DOHH2 (cell line): ENCODE results near the gene ANO10.

Experiments used
- H3F3A ChIP-seq: fragments of 200-600 bp; sonication (generic), shearing (Covaris generic); 2 replicates; pipeline ENCODE4 v1.6.0; 2016; ENCODE audit warnings: antibody characterized with exemption, mild to moderate bottlenecking; ENCODE audit not compliant: control insufficient read depth, insufficient read depth
- H3K27ac ChIP-seq: fragments of 200-600 bp; sonication (generic); 2 replicates; pipeline ENCODE4 v1.5.1; 2014; ENCODE audit warnings: low read depth, mild to moderate bottlenecking, low read length, moderate library complexity
- H3K27me3 ChIP-seq: fragments of 200-600 bp; sonication (generic); 2 replicates; pipeline ENCODE4 v1.6.1; 2014; ENCODE audit warnings: mild to moderate bottlenecking, low read length, mixed read lengths; ENCODE audit not compliant: control insufficient read depth
- H3K36me3 ChIP-seq: fragments of 200-600 bp; sonication (generic); 2 replicates; pipeline ENCODE4 v1.6.1; 2014; ENCODE audit warnings: mild to moderate bottlenecking, low read length, moderate library complexity, mixed read lengths; ENCODE audit not compliant: control insufficient read depth
- H3K4me1 ChIP-seq: fragments of 200-600 bp; sonication (generic); 2 replicates; pipeline ENCODE4 v1.6.1; 2014; ENCODE audit warnings: mild to moderate bottlenecking, low read length, mixed read lengths; ENCODE audit not compliant: control insufficient read depth
- H3K4me2 ChIP-seq: fragments of 200-600 bp; sonication (generic); 2 replicates; pipeline ENCODE4 v1.6.0; 2014; ENCODE audit warnings: mild to moderate bottlenecking, low read length, moderate library complexity
- H3K4me3 ChIP-seq: fragments of 200-600 bp; sonication (generic); 2 replicates; pipeline ENCODE4 v1.5.1; 2014; ENCODE audit warnings: mild to moderate bottlenecking, low read length, mixed read lengths
- H3K79me2 ChIP-seq: fragments of 200-600 bp; sonication (generic); 2 replicates; pipeline ENCODE4 v1.6.1; 2014; ENCODE audit warnings: mild to moderate bottlenecking, low read length, mixed read lengths; ENCODE audit not compliant: control insufficient read depth
- H3K9me2 ChIP-seq: fragments of 200-600 bp; sonication (generic); replicated peaks from 2 replicates; pipeline ENCODE4 v1.6.1; 2014; ENCODE audit warnings: mild to moderate bottlenecking, low read length, mixed read lengths; ENCODE audit not compliant: control insufficient read depth
- H3K9me3 ChIP-seq: fragments of 200-600 bp; sonication (generic); 2 replicates; pipeline ENCODE4 v1.6.1; 2014; ENCODE audit warnings: antibody characterized with exemption, low read length, mixed read lengths; ENCODE audit not compliant: control insufficient read depth, insufficient read depth
- H4K20me1 ChIP-seq: fragments of 200-600 bp; sonication (generic); 2 replicates; pipeline ENCODE4 v1.6.0; 2014; ENCODE audit warnings: low read depth, mild to moderate bottlenecking, antibody characterized with exemption, low read length, moderate library complexity; ENCODE audit not compliant: control insufficient read depth, insufficient read depth
- CTCF ChIP-seq: fragments of 200-600 bp; sonication (generic); IDR thresholded peaks from one replicate; pipeline ENCODE4 v1.5.1; 2014; ENCODE audit warnings: antibody characterized with exemption, mild to moderate bottlenecking, low read depth, low read length; ENCODE audit not compliant: poor library complexity, severe bottlenecking
- EZH2phosphoT487 ChIP-seq: fragments of 200-600 bp; sonication (generic); IDR thresholded peaks from 2 replicates; pipeline ENCODE4 v1.6.1; 2017; ENCODE audit warnings: borderline replicate concordance, mild to moderate bottlenecking, antibody characterized with exemption, low read length, moderate library complexity, mixed read lengths

Gene ANO10

DNA sequence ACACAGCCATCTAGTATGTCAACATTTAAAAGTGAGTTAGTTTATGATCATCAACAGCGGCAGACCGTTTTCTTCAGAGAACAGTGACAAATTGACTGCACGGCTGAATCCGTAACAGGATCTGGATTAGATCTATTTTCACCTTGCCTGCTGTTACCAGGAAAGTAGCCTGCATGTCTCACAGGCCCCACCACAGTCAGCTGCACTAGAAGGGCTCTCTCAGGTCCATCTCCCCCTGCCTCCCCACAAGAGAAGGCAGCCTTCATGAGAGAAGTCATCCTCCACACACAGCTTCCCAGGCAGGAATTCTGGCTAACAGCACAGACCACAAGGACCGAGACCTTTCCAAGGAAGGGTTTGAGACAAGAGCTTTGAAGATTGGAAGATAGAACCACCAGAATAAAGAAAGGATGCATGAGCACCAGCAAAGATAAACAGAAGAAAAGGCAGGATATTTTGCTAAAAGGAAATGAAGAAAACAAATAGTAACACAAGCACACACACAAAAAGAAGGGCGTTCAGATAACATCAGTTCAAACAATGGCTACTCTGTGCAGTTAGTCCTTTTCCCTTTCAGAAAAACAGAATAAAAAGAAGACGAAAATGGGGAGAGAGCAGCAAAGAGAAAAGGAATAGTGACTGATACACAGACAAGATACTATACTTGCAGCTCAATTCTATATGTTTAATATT lies 208.0 kb downstream of the ANO10 start:
- no peak overlapping the region for H3K4me2 ChIP-seq
- no peaks in the 10 kb centered on the region for H4K20me1 ChIP-seq

GRCh38 chr3:43411429-43411828 lies 210.4 kb downstream of the ANO10 start:
- H3K4me1 ChIP-seq: no peaks in the 10 kb centered on the region
- H3K4me3 ChIP-seq: no peak overlapping the region
- H3K9me3 ChIP-seq: no peaks in the 10 kb centered on the region
- H3F3A ChIP-seq: no peaks in the 10 kb centered on the region
- H3K9me2 ChIP-seq: no peaks in the 10 kb centered on the region
- no peaks in the 10 kb centered on the region for H3K79me2 ChIP-seq
- peaks cover 5% of the 10 kb centered on the region for H3K27me3 ChIP-seq
- H3K27ac ChIP-seq: no peak overlapping the region
- no peaks in the 10 kb centered on the region for H3K36me3 ChIP-seq
- TF ChIP-seq CTCF (no peak), EZH2phosphoT487 (no peak)
- H3K4me2 ChIP-seq: no peak overlapping the region
- H4K20me1 ChIP-seq: no peaks in the 10 kb centered on the region

More for the DNA sequence above, 208.0 kb downstream of the ANO10 start:
- H3F3A ChIP-seq: no peaks in the 10 kb centered on the region
- no peaks in the 10 kb centered on the region for H3K27me3 ChIP-seq
- H3K36me3 ChIP-seq: no peaks in the 10 kb centered on the region
- H3K79me2 ChIP-seq: no peaks in the 10 kb centered on the region
- no peak overlapping the region for H3K4me3 ChIP-seq
- no peaks in the 10 kb centered on the region for H3K4me1 ChIP-seq
- TF ChIP-seq CTCF (no peak), EZH2phosphoT487 (no peak)
- H3K9me3 ChIP-seq: no peaks in the 10 kb centered on the region
- H3K27ac ChIP-seq: no peak overlapping the region
- no peaks in the 10 kb centered on the region for H3K9me2 ChIP-seq

DNA sequence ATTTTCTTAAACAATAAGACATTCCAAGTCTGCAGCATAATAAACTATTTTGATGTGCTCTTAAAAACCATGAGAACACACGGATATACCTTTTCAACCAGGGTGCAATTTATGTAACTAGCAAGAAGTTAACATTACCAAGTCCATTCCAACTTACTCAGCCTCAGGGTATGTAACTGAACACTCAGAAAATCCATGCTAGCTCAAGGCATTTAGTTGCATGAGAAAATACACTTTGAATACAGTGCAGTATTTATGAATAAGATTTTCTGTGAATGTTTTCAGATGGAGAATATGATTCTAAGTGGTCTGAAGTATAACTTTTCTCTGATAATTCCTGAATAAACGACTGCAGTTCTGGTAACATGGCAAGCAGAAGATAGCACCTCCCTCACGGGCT lies 211.2 kb downstream of the ANO10 start:
- Histone ChIP-seq H3K36me3 (no peaks in the 10 kb centered on the region), H3K9me2 (no peaks in the 10 kb centered on the region), H3K4me2 (no peak overlapping the region), H4K20me1 (no peaks in the 10 kb centered on the region), H3K9me3 (no peaks in the 10 kb centered on the region), H3K27ac (no peak overlapping the region), H3F3A (no peaks in the 10 kb centered on the region), H3K4me3 (no peak overlapping the region), H3K4me1 (no peaks in the 10 kb centered on the region), H3K27me3 (peaks cover 8% of the 10 kb centered on the region), H3K79me2 (no peaks in the 10 kb centered on the region)
- TF ChIP-seq EZH2phosphoT487 (no peak), CTCF (no peak)
